Upper lobe of left lung (tissue), 6 donors: ENCODE results near the gene L1CAM. TPM values are rescaled to one million over a fixed set of nuclear protein-coding genes. Genes with fewer than 3 reads are reported as not detected.
A peak's percentile ranks its signal among the peaks of the same experiment; 100 is the strongest.

Experiments
- ATAC-seq, 2 donors: fragments of 200-7000 bp; cut with Tn5 transposase; one replicate each; pipeline ENCODE4 v1.9.1; 2022; ENCODE audit warnings: mild to moderate bottlenecking in 2 of 2, moderate library complexity in 2 of 2; ENCODE audit not compliant: low FRiP score in 2 of 2
- DNase-seq, 2 donors: peaks; one replicate each; pipeline ENCODE4 v3.0.0-alpha.2; 2019 to 2020
- H3K27ac ChIP-seq, 4 donors: fragments of 200-600 bp; sonication (generic); one replicate each; pipeline ENCODE4 v1.5.1; 2016 to 2019
- H3K27me3 ChIP-seq, 4 donors: fragments of 200-600 bp; sonication (generic); one replicate each; pipeline ENCODE4 v1.5.1; 2017 to 2019
- H3K36me3 ChIP-seq, 4 donors: fragments of 200-600 bp; sonication (generic); one replicate each; pipeline ENCODE4 v1.5.1; 2016 to 2019
- H3K4me1 ChIP-seq, 4 donors: fragments of 200-600 bp; sonication (generic); one replicate each; pipeline ENCODE4 v1.5.1; 2018 to 2019
- H3K4me3 ChIP-seq, 4 donors: fragments of 200-600 bp; sonication (generic); one replicate each; pipeline ENCODE4 v1.5.1; 2017 to 2019; ENCODE audit warnings: mild to moderate bottlenecking in 2 of 4, moderate library complexity in 1 of 4
- H3K9me3 ChIP-seq, 4 donors: fragments of 200-600 bp; sonication (generic); one replicate each; pipeline ENCODE4 v1.5.1; 2018 to 2019
- EP300 ChIP-seq, 4 donors: sonication (generic); formaldehyde crosslinking; IDR thresholded peaks; one replicate each; pipeline ENCODE4 v1.5.1; 2017; ENCODE audit warnings: antibody characterized with exemption in 4 of 4, control low read depth in 2 of 4
- POLR2A ChIP-seq, 4 donors: fragments of 450-650 bp; IDR thresholded peaks; one replicate each; pipeline ENCODE4 v1.5.1; 2016 to 2017; ENCODE audit warnings: antibody characterized with exemption in 4 of 4, mild to moderate bottlenecking in 2 of 4
- POLR2AphosphoS5 ChIP-seq, 2 donors: sonication (generic); formaldehyde crosslinking; IDR thresholded peaks; one replicate each; pipeline ENCODE4 v1.5.1; 2017; ENCODE audit warnings: antibody characterized with exemption in 2 of 2
- WGBS, 2 donors: methylation state at CpG; one replicate each; pipeline ENCODE4 v1.1.5; 2017 to 2018; 5-methylcytosine and 5-hydroxymethylcytosine counted together
- total RNA-seq, 6 donors: library from RNA; depleted of rRNA in 4 of 6; stranded (reverse); fragments of >200 nt in 4 of 6; gene quantifications; one replicate each; pipeline versions ENCODE4 v1.1.0 to v1.2.1, GENCODE V29; 2016 to 2021
- TF ChIP-seq, protein P1 (sequence below), 6 experiments: fragments of 450-650 bp in 4 of 6; fragments of 200-600 bp in 2 of 6; sonication (generic) in 2 of 6; IDR thresholded peaks; one replicate each; pipeline ENCODE4 v1.5.1; 2016 to 2019; ENCODE audit warnings: antibody characterized with exemption in 6 of 6
- donor health status: DM: no; HTN: no; CAD: no; lungs with moderate emphysema.
- donor health status: DM: no; HTN: yes; CAD: no; lungs with severe emphysema.

Gene L1CAM, protein sequence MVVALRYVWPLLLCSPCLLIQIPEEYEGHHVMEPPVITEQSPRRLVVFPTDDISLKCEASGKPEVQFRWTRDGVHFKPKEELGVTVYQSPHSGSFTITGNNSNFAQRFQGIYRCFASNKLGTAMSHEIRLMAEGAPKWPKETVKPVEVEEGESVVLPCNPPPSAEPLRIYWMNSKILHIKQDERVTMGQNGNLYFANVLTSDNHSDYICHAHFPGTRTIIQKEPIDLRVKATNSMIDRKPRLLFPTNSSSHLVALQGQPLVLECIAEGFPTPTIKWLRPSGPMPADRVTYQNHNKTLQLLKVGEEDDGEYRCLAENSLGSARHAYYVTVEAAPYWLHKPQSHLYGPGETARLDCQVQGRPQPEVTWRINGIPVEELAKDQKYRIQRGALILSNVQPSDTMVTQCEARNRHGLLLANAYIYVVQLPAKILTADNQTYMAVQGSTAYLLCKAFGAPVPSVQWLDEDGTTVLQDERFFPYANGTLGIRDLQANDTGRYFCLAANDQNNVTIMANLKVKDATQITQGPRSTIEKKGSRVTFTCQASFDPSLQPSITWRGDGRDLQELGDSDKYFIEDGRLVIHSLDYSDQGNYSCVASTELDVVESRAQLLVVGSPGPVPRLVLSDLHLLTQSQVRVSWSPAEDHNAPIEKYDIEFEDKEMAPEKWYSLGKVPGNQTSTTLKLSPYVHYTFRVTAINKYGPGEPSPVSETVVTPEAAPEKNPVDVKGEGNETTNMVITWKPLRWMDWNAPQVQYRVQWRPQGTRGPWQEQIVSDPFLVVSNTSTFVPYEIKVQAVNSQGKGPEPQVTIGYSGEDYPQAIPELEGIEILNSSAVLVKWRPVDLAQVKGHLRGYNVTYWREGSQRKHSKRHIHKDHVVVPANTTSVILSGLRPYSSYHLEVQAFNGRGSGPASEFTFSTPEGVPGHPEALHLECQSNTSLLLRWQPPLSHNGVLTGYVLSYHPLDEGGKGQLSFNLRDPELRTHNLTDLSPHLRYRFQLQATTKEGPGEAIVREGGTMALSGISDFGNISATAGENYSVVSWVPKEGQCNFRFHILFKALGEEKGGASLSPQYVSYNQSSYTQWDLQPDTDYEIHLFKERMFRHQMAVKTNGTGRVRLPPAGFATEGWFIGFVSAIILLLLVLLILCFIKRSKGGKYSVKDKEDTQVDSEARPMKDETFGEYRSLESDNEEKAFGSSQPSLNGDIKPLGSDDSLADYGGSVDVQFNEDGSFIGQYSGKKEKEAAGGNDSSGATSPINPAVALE
- 10 to 100 TPM in 1 of 6 donors, 1 to 10 TPM in 2, under 1 TPM in 2, not detected in 1; 0.52 to 10.0 (median 1.1) TPM for total RNA-seq

DNA sequence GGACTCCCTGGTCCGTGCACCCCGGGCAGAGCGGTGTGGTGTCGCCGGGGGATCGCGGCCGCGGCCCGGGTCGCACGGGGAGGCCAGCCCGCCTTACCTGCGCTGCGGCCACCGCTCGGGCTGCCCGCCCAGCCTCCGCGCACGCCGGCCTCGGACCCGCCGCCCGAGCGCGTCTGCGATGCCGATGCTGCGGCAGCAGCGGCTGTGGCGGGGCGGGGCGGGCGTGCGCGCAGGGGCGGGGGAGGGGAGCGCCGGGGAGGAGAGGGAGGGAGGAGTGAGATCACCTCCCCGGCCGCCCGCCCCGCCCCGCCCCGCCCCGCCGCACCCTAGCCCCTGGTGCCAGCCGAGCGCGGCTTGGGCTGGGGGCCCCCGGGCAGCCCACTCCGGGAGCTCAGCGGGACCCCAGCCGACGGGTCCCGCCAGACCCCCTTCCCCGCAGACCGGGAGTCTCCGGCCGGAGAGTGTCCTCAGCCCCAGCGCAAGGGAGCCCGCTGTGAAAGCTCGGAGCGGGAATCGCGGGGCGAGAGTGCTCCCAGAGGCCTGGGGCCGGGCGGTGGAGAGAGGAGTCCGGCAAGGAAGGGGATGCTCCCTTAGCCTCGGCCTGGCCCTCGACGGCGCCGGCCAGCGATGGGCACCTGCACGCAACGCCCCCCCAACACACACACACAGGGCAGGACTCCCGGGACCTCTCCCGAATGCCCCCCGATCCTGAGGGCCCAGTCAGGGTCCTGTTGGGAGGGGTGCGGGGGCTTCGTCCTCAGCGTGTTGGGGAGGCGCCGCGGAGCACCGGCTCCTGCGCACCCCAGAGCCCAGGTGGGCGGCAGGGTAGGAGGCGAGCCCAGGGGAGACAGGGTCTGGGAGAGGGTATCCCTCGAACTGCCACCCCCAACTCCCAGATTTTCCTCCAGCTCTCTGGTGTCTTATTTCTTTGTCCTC, at the start of gene L1CAM:
TSS of gene L1CAM (minus strand) at position 206 of the 936 bp plus-strand sequence. CDS start 10,337 bp downstream, outside the sequence.
- Histone ChIP-seq H3K9me3 (no peaks in the 10 kb centered on the region), H3K27me3 (peaks cover 0 to 36% (median 3%) of the 10 kb centered on the region in 4 donors), H3K4me3 (peak within 1 kb of the TSS in 3 of 4 donors; percentile 10 to 20 (median 14)), H3K4me1 (peaks cover 0 to 14% (median 3%) of the 10 kb centered on the region in 4 donors), H3K36me3 (no peaks in the 10 kb centered on the region), H3K27ac (no peak within 1 kb of the TSS)
- ATAC-seq, result no peak
- DNase-seq, result no peak
- TF ChIP-seq, protein P1, sequence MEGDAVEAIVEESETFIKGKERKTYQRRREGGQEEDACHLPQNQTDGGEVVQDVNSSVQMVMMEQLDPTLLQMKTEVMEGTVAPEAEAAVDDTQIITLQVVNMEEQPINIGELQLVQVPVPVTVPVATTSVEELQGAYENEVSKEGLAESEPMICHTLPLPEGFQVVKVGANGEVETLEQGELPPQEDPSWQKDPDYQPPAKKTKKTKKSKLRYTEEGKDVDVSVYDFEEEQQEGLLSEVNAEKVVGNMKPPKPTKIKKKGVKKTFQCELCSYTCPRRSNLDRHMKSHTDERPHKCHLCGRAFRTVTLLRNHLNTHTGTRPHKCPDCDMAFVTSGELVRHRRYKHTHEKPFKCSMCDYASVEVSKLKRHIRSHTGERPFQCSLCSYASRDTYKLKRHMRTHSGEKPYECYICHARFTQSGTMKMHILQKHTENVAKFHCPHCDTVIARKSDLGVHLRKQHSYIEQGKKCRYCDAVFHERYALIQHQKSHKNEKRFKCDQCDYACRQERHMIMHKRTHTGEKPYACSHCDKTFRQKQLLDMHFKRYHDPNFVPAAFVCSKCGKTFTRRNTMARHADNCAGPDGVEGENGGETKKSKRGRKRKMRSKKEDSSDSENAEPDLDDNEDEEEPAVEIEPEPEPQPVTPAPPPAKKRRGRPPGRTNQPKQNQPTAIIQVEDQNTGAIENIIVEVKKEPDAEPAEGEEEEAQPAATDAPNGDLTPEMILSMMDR (IDR thresholded peaks at IDR 0.05), result no peak
- TF ChIP-seq POLR2A (IDR thresholded peaks at IDR 0.05) (no peak), POLR2AphosphoS5 (IDR thresholded peaks at IDR 0.05) (no peak), EP300 (IDR thresholded peaks at IDR 0.05) (no peak)
- WGBS, 2 donors, result 14 to 22% methylated on average over 1 to 33 of the region's 94 CpGs

DNA sequence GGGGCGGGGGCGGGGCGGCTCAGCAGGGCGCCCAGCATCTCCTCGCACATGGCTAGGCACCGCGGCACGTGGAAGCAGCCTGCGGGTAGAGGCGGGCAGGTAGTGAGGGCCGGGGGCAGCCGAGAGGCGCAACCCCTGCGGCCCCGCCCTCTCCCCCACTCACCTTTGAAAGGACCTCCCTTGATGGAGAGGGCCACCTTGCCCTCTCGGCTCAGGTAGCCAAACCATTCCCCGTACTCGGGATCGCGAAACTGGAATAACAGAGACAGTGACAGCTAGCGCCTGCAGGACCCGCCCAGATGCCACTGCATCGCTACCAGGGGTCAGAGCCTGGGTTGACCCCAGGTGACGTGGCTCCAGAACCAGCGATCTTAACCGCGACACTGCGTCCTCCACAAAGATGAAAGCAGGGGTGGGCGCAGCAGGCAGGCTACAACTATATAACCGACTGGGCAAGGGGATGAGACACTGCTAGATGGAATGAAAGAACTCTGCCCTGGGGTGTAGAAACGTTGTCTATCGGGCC, 49.4 kb upstream of the L1CAM start:
- DNase-seq, result no peak
- TF ChIP-seq POLR2A (IDR thresholded peaks at IDR 0.05) (no peak), EP300 (IDR thresholded peaks at IDR 0.05) (no peak), POLR2AphosphoS5 (IDR thresholded peaks at IDR 0.05) (no peak)
- TF ChIP-seq, protein P1 (IDR thresholded peaks at IDR 0.05), result no peak
- peak overlapping the region in 2 of 4 donors; percentile 39 to 76 for H3K27ac ChIP-seq
- H3K4me3 ChIP-seq, result peak overlapping the region; percentile 16 to 78 (median 73)
- H3K4me1 ChIP-seq, result peaks cover 5 to 36% (median 10%) of the 10 kb centered on the region in 4 donors
- 43 to 48% methylated on average over 6 to 24 of the region's 32 CpGs for WGBS, 2 donors
- H3K27me3 ChIP-seq, result no peaks in the 10 kb centered on the region
- no peak for ATAC-seq
- H3K36me3 ChIP-seq, result peaks cover 0 to 25% (median 10%) of the 10 kb centered on the region in 4 donors
- no peaks in the 10 kb centered on the region for H3K9me3 ChIP-seq

DNA sequence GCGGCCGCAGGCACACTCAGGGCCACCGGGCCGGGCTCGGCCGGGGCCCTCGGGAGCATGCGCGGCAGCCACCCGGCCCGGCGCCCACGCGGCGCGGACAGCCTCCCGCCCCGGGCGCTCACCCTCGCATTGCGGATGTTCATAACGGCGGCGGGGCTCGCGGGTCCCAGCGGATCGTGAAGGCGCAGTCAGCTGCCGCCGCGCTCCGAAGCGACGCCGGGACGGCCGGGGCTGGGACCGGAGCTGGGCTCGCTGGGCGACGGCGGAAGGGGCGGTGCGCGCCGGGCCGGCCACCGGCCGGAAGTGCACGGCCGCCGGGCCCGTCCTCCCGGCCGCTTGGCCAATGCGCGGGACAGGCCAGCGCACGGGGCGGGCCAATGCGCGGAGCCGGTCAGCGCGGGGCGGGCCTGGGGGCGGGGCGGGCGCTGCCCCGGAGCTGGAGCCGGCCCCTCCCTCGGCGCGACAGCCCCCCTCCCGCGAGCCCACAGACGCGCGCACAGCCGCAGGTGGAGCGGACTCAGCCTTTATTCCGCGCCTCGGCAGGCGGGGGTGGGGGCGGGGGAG, 48.9 kb upstream of the L1CAM start, which contains the start of gene NAA10:
TSS of gene NAA10 (minus strand) at position 276 of the 564 bp plus-strand sequence. CDS start at position 143, 133 bp downstream.
- Histone ChIP-seq H3K27me3 (no peaks in the 10 kb centered on the region), H3K4me1 (peaks cover 5 to 36% (median 12%) of the 10 kb centered on the region in 4 donors), H3K9me3 (no peaks in the 10 kb centered on the region), H3K36me3 (peaks cover 0 to 31% (median 11%) of the 10 kb centered on the region in 4 donors), H3K4me3 (peak within 1 kb of the TSS; percentile 60 to 78 (median 73)), H3K27ac (peak within 1 kb of the TSS; percentile 60 to 76 (median 70))
- TF ChIP-seq EP300 (IDR thresholded peaks at IDR 0.05), result no peak
- peak in 2 of 4 donors; percentile 25 to 52 for TF ChIP-seq POLR2A (IDR thresholded peaks at IDR 0.05)
- TF ChIP-seq POLR2AphosphoS5 (IDR thresholded peaks at IDR 0.05), result no peak
- ATAC-seq (peak; percentile 87 to 98), DNase-seq (peak; percentile 80 to 95)
- 27% methylated on average over 3 of the region's 87 CpGs; no CpG with 5 or more reads in 1 of the 2 donors for WGBS, 2 donors

DNA sequence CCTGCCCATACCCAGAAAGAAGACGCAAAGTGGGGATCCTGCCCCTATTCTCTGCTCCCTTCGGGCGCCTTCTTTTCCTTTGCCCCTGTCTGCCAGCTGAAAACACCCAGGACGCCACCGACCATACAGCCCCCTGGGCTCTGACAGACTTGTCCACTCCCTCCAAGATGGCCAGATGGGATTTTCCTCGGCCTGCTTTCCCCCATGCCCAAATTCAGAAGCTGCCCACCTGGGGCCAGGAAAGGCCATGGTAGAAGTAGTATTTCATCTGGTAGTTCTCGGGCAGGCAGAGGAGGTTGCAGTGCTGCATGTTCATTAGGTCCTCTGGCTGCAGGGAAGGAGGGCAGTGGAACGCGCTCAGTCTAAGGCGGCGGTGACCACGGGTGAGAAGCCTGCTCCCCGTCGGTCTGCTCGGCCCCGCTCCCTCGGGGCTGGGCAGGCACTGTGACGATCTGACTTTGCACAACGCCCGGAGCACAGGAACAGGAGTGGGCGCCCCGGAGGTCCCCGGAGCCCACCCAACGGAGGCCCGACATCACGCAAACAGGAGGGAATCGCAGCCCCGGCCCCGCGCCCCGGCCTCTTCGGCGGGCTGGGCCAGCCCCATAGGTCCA, 48.3 kb upstream of the L1CAM start:
- WGBS, 2 donors, result 26% methylated on average over 17 of the region's 33 CpGs; no CpG with 5 or more reads in 1 of the 2 donors
- peak overlapping the region; percentile 60 to 76 (median 70) for H3K27ac ChIP-seq
- peaks cover 8 to 38% (median 14%) of the 10 kb centered on the region in 4 donors for H3K4me1 ChIP-seq
- peaks cover 0 to 33% (median 11%) of the 10 kb centered on the region in 4 donors for H3K36me3 ChIP-seq
- TF ChIP-seq, protein P1 (IDR thresholded peaks at IDR 0.05), result no peak
- no peak for TF ChIP-seq POLR2AphosphoS5 (IDR thresholded peaks at IDR 0.05)
- no peak for TF ChIP-seq POLR2A (IDR thresholded peaks at IDR 0.05)
- no peak for TF ChIP-seq EP300 (IDR thresholded peaks at IDR 0.05)
- ATAC-seq (peak; percentile 4 to 20), DNase-seq (no peak)
- no peaks in the 10 kb centered on the region for H3K27me3 ChIP-seq
- no peaks in the 10 kb centered on the region for H3K9me3 ChIP-seq
- peak overlapping the region; percentile 60 to 78 (median 73) for H3K4me3 ChIP-seq
